Measurements from ENCODE around the gene C10orf90. TPM values are rescaled to one million over a fixed set of nuclear protein-coding genes. Genes with fewer than 3 reads are reported as not detected.

C10orf90 gene
- total RNA-seq, 2 experiments from 2014 or later = not detected

DNA sequence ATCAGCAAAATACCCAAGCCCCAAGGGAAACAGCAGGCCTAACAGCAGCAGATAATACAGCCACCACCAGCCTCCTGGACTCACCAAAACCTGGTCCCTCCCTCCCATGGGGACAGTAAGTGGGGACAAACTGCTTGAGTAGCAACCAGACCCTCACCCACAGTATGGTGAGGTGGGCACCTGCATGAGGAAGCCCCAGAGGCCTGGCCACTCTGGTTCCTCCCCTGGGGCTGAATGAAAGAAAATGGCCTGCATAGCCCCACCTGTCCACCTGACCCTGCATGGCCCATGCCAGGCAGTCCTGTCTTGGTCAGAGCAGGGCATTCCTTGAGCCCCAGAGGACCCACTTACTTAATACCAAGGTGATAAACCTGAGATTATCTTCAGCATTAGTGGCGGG, 13.0 kb upstream of the C10orf90 start:
- Mint-ChIP-seq H3K4me3 (no peak overlapping the region), H3K9me3 (no peaks in the 10 kb centered on the region), H3K36me3 (ENCODE audit: low read depth) (no peaks in the 10 kb centered on the region), H3K27me3 (no peaks in the 10 kb centered on the region), H3K4me1 (ENCODE audit: low read depth) (no peaks in the 10 kb centered on the region), H3K27ac (no peak overlapping the region)
- H3K9me3 ChIP-seq (ENCODE audit: control insufficient read depth in 1 of 2, insufficient read depth in 1 of 2, low read length in 2 of 2) = peaks cover 4 to 28% of the 10 kb centered on the region in 2 experiments
- H3K27ac ChIP-seq (ENCODE audit: low read depth in 1 of 2, low read length in 2 of 2) = no peak overlapping the region
- no peaks in the 10 kb centered on the region for H3K27me3 ChIP-seq (ENCODE audit: control insufficient read depth in 1 of 2, insufficient read depth in 2 of 2, low read length in 2 of 2)
- ATAC-seq (ENCODE audit: poor library complexity) (no peak), DNase-seq (no peak)
- intact Hi-C loops (cut with DNase I, micrococcal nuclease) = no loop called here
- no peaks in the 10 kb centered on the region for H3K36me3 ChIP-seq (ENCODE audit: insufficient read depth, low read length)
- no peak overlapping the region for H3K4me3 ChIP-seq (ENCODE audit: low read length)
- ChIA-PET POLR2A (no interaction called here), CTCF (no interaction called here)
- TF ChIP-seq, protein P1, sequence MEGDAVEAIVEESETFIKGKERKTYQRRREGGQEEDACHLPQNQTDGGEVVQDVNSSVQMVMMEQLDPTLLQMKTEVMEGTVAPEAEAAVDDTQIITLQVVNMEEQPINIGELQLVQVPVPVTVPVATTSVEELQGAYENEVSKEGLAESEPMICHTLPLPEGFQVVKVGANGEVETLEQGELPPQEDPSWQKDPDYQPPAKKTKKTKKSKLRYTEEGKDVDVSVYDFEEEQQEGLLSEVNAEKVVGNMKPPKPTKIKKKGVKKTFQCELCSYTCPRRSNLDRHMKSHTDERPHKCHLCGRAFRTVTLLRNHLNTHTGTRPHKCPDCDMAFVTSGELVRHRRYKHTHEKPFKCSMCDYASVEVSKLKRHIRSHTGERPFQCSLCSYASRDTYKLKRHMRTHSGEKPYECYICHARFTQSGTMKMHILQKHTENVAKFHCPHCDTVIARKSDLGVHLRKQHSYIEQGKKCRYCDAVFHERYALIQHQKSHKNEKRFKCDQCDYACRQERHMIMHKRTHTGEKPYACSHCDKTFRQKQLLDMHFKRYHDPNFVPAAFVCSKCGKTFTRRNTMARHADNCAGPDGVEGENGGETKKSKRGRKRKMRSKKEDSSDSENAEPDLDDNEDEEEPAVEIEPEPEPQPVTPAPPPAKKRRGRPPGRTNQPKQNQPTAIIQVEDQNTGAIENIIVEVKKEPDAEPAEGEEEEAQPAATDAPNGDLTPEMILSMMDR (IDR thresholded peaks at IDR 0.05) = no peak
- no peaks in the 10 kb centered on the region for H3K4me1 ChIP-seq (ENCODE audit: insufficient read depth, low read length)

DNA sequence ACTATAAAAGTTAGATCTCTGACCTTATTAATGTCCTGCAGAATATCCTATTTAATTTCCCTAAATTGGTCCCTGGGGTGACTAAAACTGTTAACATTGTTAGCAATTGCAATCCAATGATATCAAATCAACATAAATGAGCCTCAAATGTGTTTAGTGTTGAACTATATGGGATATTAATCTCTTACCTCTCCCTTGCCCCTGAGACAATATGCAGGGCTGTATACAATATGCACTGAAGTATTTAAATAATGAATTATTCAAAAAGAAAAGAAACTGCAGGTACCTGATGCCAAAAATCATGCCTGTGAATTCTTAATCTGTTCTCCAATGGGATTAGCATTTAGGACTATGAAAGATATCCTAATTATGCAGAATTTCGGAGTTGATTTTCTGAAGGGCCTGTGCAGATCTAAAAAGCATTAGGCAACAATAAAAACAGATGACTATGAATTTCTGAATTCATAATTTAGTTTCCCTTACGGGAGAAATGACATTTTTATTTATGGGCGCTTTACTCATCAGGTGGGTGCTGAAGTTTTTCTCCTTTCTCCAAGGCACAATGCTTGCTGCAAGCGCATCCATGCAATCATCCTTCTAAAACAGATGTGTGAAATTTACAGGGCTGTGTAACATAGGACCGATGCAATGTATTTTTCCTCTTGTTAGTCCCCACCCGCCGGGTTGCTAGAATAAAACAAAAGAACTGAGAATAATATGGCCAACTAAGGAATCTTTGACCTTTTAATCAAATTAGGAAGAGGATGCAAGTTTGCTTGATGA, 5.4 kb upstream of the C10orf90 start:
- Histone ChIP-seq H3K27me3 (ENCODE audit: control insufficient read depth in 1 of 2, insufficient read depth in 2 of 2, low read length in 2 of 2) (no peaks in the 10 kb centered on the region), H3K27ac (ENCODE audit: low read depth in 1 of 2, low read length in 2 of 2) (no peak overlapping the region), H3K36me3 (ENCODE audit: insufficient read depth, low read length) (no peaks in the 10 kb centered on the region), H3K4me1 (ENCODE audit: insufficient read depth, low read length) (no peaks in the 10 kb centered on the region), H3K9me3 (ENCODE audit: control insufficient read depth in 1 of 2, insufficient read depth in 1 of 2, low read length in 2 of 2) (peaks cover 0 to 4% of the 10 kb centered on the region in 2 experiments), H3K4me3 (ENCODE audit: low read length) (no peak overlapping the region)
- H3K27me3 Mint-ChIP-seq = no peaks in the 10 kb centered on the region
- H3K27ac Mint-ChIP-seq = no peak overlapping the region
- DNase-seq = no peak
- no peaks in the 10 kb centered on the region for H3K36me3 Mint-ChIP-seq (ENCODE audit: low read depth)
- ChIA-PET POLR2A (no interaction called here), CTCF (no interaction called here)
- H3K4me3 Mint-ChIP-seq = no peak overlapping the region
- intact Hi-C loops (cut with DNase I, micrococcal nuclease) = no loop called here
- no peaks in the 10 kb centered on the region for H3K4me1 Mint-ChIP-seq (ENCODE audit: low read depth)
- TF ChIP-seq, protein P1 (IDR thresholded peaks at IDR 0.05) = no peak
- H3K9me3 Mint-ChIP-seq = no peaks in the 10 kb centered on the region
- ATAC-seq (ENCODE audit: poor library complexity) = no peak

DNA sequence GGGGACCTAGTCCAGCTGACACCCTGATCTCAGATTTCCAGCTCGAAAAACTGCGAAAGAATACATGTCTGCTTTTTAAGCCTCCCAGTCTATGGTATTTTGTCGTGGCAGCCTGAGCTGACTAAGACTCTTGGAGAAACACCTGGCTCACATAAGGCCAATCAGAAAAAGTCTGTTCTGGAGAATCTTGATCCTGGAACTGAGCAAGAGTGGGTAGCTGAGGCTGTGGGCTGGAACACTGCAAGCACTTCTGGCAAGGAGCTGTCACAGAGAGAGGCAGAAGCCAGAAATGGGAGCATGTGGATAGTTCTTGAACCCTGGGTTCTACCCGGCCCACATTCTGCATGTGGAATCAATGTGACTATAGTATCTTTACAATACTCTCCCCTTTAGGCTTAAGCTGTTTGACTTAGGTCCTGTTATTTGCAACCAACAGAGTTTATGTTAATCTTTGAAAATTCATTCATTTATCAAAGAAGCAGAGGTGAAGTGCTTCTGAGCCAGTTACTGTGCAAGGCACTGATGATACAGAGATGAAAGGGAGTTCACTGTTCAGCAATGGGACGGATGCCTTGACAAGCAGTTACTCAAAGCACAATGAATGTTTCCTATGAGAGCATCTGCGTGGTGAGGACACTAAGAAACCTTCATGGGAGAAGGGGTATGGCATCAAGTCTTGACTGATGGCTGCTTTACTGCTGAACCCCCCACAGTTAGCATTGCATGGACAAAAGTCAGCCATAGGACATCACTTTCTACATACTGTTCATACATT, 4.4 kb upstream of the C10orf90 start:
- no peaks in the 10 kb centered on the region for H3K27me3 ChIP-seq (ENCODE audit: control insufficient read depth in 1 of 2, insufficient read depth in 2 of 2, low read length in 2 of 2)
- H3K27ac ChIP-seq (ENCODE audit: low read depth in 1 of 2, low read length in 2 of 2) = no peak overlapping the region
- ATAC-seq (ENCODE audit: poor library complexity) = no peak
- DNase-seq = no peak
- H3K4me3 Mint-ChIP-seq = no peak overlapping the region
- ChIA-PET POLR2A (no interaction called here), CTCF (interaction anchor here (0.6 kb wide), 1 partner anchor 54 kb away, joined by 3 read pairs; no protein-coding TSS in a partner anchor)
- H3K9me3 ChIP-seq (ENCODE audit: control insufficient read depth in 1 of 2, insufficient read depth in 1 of 2, low read length in 2 of 2) = peaks cover 0 to 4% of the 10 kb centered on the region in 2 experiments
- no peaks in the 10 kb centered on the region for H3K4me1 ChIP-seq (ENCODE audit: insufficient read depth, low read length)
- H3K36me3 Mint-ChIP-seq (ENCODE audit: low read depth) = no peaks in the 10 kb centered on the region
- intact Hi-C loops (cut with DNase I, micrococcal nuclease) = no loop called here
- H3K4me3 ChIP-seq (ENCODE audit: low read length) = no peak overlapping the region
- H3K27me3 Mint-ChIP-seq = no peaks in the 10 kb centered on the region
- no peaks in the 10 kb centered on the region for H3K9me3 Mint-ChIP-seq
- TF ChIP-seq, protein P1 (IDR thresholded peaks at IDR 0.05) = no peak
- no peaks in the 10 kb centered on the region for H3K36me3 ChIP-seq (ENCODE audit: insufficient read depth, low read length)
- H3K27ac Mint-ChIP-seq = no peak overlapping the region
- no peaks in the 10 kb centered on the region for H3K4me1 Mint-ChIP-seq (ENCODE audit: low read depth)
